Adrenal gland (tissue), 12 donors: ENCODE measurements around the gene MAP7. TPM values are rescaled to one million over a fixed set of nuclear protein-coding genes. Genes with fewer than 3 reads are reported as not detected.
"Not testable (repeated sequence)": the region's sequence is repeated elsewhere in the genome, so short reads cannot be mapped to it uniquely, and the experiment has no call there.

Source experiments
- DNase-seq, 7 donors: peaks; one replicate each; pipeline ENCODE4 v3.0.0-alpha.2; 2019 to 2020
- H3K27ac ChIP-seq, 5 donors: fragments of 200-600 bp; sonication (generic) in 4 of 5; 1 replicate in 3 of 5; 2 replicates in 2 of 5; pipeline versions ENCODE4 v1.5.1 to v1.8.0; 2016 to 2020; ENCODE audit warnings: mild to moderate bottlenecking in 1 of 5
- H3K27me3 ChIP-seq: fragments of 200-600 bp; 2 replicates; pipeline ENCODE4 v1.8.0; 2021
- H3K36me3 ChIP-seq, 2 donors: fragments of 200-600 bp; replicated peaks in 1 of 2; 1 replicate in 1 of 2; 2 replicates in 1 of 2; pipeline versions ENCODE4 v1.5.1 to v1.8.0; 2018 to 2022
- H3K4me1 ChIP-seq, 2 donors: fragments of 200-600 bp; replicated peaks in 1 of 2; 1 replicate in 1 of 2; 2 replicates in 1 of 2; pipeline versions ENCODE4 v1.5.1 to v1.8.0; 2018 to 2021
- H3K4me3 ChIP-seq, 4 donors: fragments of 200-600 bp; sonication (generic) in 3 of 4; one replicate each; pipeline ENCODE4 v1.5.1; 2016 to 2018
- H3K9me3 ChIP-seq, 3 donors: fragments of 200-600 bp; sonication (generic) in 1 of 3; replicated peaks in 1 of 3; 1 replicate in 2 of 3; 2 replicates in 1 of 3; pipeline versions ENCODE4 v1.5.1 to v1.8.0; 2016 to 2021
- CTCF ChIP-seq, 6 experiments: fragments of 450-650 bp in 4 of 6; fragments of 200-600 bp in 2 of 6; sonication (generic) in 1 of 6; IDR thresholded peaks; 1 replicate in 5 of 6; 2 replicates in 1 of 6; pipeline versions ENCODE4 v1.5.1 to v1.8.0; 2016 to 2021; ENCODE audit warnings: antibody characterized with exemption in 6 of 6, mild to moderate bottlenecking in 2 of 6, moderate library complexity in 1 of 6
- POLR2A ChIP-seq, 2 donors: fragments of 450-650 bp; IDR thresholded peaks; one replicate each; pipeline ENCODE4 v1.6.1; 2017; ENCODE audit warnings: antibody characterized with exemption in 2 of 2, mild to moderate bottlenecking in 2 of 2, moderate library complexity in 1 of 2
- WGBS, 4 donors: extraction: QIAGEN DNeasy Blood & Tissue Kit in 2 of 4; methylation state at CpG; one replicate each; pipeline versions ENCODE4 v1.1.5 to v1.1.7; 2013 to 2017; 5-methylcytosine and 5-hydroxymethylcytosine counted together
- intact Hi-C, 2 donors: fragments of 100-400 bp; cut with DNase I; formaldehyde crosslinking; loops; one replicate each; pipeline versions ENCODE4 v1.14.1 to v1.15.0; 2022 to 2023
- polyA plus RNA-seq, 3 donors: library from polyadenylated mRNA; stranded (reverse); fragments of 200-250 nt in 2 of 3; fragments of 350-450 nt in 1 of 3; fragmentation: Illumina TruSeq in 1 of 3; extraction: RNeasy Lipid Tissue Mini Kit (QIAGEN cat#74804) in 1 of 3; gene quantifications; one replicate each; pipeline ENCODE4 v1.2.3, GENCODE V29; 2013 to 2014
- total RNA-seq, 9 donors: library from RNA; depleted of rRNA in 4 of 9; stranded (reverse); fragments of >200 nt in 4 of 9; fragments of 120-200 nt in 1 of 9; fragmentation: NEBNext Ultra II Directional in 1 of 9; extraction: Animal tissue kit (Norgen Biotek cat#: 25700) in 1 of 9; gene quantifications; one replicate each; pipeline versions ENCODE4 v1.1.0 to v1.2.4, GENCODE V29; 2013 to 2023
- donor health status: healthy with polysubstance abuse.
- donor health status: Bipolar disorder and iron deficiency.
- donor health status: DM: yes; HTN: yes; CAD: no.
- donor health status: DM: no; HTN: no; CAD: no.
- donor health status: DM: no; HTN: no; CAD: no.
- donor health status: DM: yes; HTN: yes; CAD: no.

Gene MAP7
- total and polyA plus RNA-seq, 12 donors = 4.7 to 31.6 (median 11.3) TPM

- DNase-seq = no peak
- H3K27ac ChIP-seq = no peak overlapping the region
- TF ChIP-seq POLR2A (IDR thresholded peaks at IDR 0.05) (no peak), CTCF (IDR thresholded peaks at IDR 0.05) (no peak)
- no peaks in the 10 kb centered on the region for H3K4me1 ChIP-seq
- no peaks in the 10 kb centered on the region for H3K9me3 ChIP-seq
- no peak overlapping the region for H3K4me3 ChIP-seq
- H3K27me3 ChIP-seq = no peaks in the 10 kb centered on the region
- 94 to 100% (median 98%) methylated on average over 1 of the region's 1 CpG for WGBS, 4 donors
- intact Hi-C loops = no loop called here
- H3K36me3 ChIP-seq = no peaks in the 10 kb centered on the region
These were observed 153.3 kb downstream of the MAP7 start for GRCh38 chr6:136396908-136397307.

DNA sequence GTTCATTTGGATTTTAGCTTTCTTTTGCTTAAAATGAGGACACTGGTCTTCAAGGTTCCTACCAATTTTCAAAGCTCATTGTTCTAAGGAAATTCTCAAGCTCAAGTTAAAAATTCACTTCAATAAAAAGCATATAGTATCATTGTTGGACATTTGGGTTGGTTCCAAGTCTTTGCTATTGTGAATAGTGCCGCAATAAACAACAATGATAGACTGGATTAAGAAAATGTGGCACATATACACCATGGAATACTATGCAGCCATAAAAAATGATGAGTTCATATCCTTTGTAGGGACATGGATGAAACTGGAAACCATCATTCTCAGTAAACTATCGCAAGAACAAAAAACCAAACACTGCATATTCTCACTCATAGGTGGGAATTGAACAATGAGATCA, 159.3 kb downstream of the MAP7 start:
- H3K36me3 ChIP-seq, intact Hi-C loops, DNase-seq, H3K27me3 ChIP-seq, H3K27ac ChIP-seq, H3K4me3 ChIP-seq, H3K4me1 ChIP-seq, H3K9me3 ChIP-seq: not testable (repeated sequence)
- WGBS, 4 donors = 80 to 95% (median 88%) methylated on average over 1 to 2 of the region's 2 CpGs

DNA sequence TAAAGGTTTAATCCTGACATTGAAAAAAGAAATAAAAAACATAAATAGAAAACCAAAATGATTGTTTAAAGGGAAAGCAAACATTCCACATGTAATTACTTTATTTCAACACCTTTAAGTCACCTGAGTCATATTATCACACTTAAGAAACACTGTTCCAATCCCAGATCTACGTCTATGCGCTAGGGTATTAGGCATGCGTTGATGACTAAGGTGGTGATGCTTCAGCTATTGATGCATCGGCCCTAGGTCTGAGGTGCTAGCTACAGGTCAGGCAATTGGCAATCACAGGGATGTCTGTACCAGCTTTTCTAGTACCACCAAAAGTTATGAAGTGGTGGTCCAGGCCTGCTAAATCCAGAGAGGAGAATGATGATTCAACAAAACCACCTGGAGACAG, 162.9 kb downstream of the MAP7 start:
- Histone ChIP-seq H3K27ac (no peak overlapping the region), H3K9me3 (no peaks in the 10 kb centered on the region), H3K36me3 (no peaks in the 10 kb centered on the region), H3K4me1 (no peaks in the 10 kb centered on the region), H3K27me3 (no peaks in the 10 kb centered on the region), H3K4me3 (no peak overlapping the region)
- intact Hi-C loops = no loop called here
- no peak for TF ChIP-seq POLR2A (IDR thresholded peaks at IDR 0.05)
- TF ChIP-seq CTCF (IDR thresholded peaks at IDR 0.05) = no peak
- 92 to 95% (median 93%) methylated on average over 4 of the region's 4 CpGs for WGBS, 4 donors
- no peak for DNase-seq

DNA sequence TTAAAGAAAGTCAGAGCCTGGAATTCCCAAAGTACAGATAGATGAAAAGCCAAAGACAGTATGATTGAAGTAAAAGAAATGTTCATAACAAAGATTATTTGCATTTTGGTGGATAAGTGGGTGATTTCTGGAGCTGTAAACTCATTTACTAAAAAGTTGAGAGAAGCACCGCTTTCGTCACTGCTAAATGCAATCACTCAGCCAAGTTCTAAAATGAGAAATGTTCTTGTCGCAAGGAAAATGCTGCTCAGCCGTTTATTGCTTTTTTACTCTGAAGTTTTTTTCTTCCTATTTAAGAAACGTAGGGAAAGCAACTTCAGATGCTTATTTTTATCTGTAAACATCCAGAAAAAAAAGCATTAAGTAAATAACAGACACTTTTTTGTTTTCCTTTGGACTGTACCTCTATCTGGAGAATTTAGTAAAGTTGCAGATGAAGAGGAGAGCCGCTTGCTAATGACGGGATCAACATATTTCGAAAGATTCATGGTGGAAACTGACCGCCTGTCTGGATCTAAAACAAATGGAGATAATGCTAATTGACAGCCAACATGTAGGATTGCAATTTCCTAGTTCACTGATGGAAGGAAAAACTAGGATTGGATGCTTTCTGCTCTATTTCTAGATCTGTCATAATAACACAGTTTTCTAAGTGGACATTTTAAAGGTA, 166.8 kb downstream of the MAP7 start:
- no peak for DNase-seq
- 77 to 85% (median 79%) methylated on average over 9 of the region's 9 CpGs for WGBS, 4 donors
- intact Hi-C loops = no loop called here

DNA sequence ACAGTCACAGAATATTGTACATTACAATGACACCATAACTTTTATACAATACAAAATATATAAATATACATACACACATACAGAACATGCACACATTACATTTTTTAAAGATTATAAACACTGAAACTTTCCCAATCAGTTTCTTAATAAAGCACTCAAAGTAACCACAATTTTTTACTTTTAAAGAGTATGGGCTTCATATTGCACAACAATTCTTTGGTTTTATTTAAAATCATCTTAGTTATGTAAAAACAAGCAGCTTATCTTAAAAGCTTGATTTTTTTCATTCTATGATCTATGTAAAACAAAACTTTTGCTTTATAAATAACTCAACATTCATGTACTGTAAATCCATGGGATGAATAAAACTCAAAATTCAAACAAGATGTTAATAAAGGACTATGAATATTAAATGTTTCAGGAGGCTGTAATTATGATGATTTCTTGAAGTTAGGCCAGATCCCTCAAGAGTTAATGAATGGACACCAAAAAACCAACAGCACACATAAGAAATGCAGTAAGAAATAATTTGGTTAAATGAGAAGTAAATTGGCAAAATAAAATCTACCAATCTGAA, 167.5 kb downstream of the MAP7 start:
- intact Hi-C loops = no loop called here
- H3K27ac ChIP-seq = no peak overlapping the region
- H3K4me3 ChIP-seq = no peak overlapping the region
- no peaks in the 10 kb centered on the region for H3K27me3 ChIP-seq
- H3K36me3 ChIP-seq = no peaks in the 10 kb centered on the region
- no peak for DNase-seq
- H3K4me1 ChIP-seq = peaks cover 0 to 6% of the 10 kb centered on the region in 2 donors
- H3K9me3 ChIP-seq = no peaks in the 10 kb centered on the region
- TF ChIP-seq CTCF (IDR thresholded peaks at IDR 0.05) = no peak
- TF ChIP-seq POLR2A (IDR thresholded peaks at IDR 0.05) = no peak

More for the DNA sequence above, 166.8 kb downstream of the MAP7 start:
- no peak for TF ChIP-seq POLR2A (IDR thresholded peaks at IDR 0.05)
- Histone ChIP-seq H3K36me3 (no peaks in the 10 kb centered on the region), H3K27ac (no peak overlapping the region), H3K27me3 (no peaks in the 10 kb centered on the region), H3K4me3 (no peak overlapping the region), H3K4me1 (peaks cover 0 to 2% of the 10 kb centered on the region in 2 donors), H3K9me3 (no peaks in the 10 kb centered on the region)
